Inflammatory macrophage treated with lipopolysaccharide for 4 hours (primary cell): Measurements from ENCODE around the gene GRAP.

ENCODE experiments used
- DNase-seq: peaks from one replicate; pipeline ENCODE4 v3.0.0-alpha.2; 2020

GRAP gene

DNA sequence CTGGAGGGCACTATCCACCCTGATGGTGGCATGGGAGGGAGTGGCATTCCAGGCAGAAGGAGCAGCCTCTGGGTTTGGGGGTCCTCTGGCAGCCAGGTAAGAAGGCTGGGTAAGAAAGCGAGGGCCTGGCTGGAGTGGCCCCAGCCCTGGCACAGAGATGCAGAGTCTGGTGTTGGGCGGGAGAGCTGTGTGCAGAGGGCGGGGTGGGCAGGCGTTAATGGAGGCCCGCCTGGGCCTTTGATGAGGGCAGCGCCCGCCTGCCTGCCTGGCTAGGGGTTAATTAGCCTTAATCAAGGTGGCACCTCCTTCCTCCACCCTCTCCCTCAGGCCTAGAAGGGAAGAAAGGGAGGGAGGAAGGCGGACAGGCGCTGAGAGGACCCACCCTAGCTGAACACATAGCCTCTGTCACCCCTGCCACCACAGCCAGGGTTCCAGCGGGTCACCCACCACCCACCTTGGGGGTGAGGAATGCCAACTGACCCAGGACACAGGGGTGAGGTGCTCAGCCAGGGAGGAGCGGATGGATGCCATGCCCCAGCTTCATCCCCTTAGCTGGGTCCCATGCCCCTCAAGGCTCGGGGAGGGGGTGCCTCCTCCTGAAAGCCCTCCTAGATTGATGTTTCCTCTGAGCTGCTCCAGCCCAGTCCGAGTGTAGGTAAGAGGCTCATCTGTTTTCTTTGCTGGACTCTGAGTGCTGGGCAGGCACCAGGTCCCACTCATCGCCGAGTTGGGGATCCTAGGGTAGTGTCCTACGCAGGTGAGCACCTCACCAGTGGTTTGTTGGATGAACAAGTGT lies 28.8 kb downstream of the GRAP start:
- no peak for DNase-seq

DNA sequence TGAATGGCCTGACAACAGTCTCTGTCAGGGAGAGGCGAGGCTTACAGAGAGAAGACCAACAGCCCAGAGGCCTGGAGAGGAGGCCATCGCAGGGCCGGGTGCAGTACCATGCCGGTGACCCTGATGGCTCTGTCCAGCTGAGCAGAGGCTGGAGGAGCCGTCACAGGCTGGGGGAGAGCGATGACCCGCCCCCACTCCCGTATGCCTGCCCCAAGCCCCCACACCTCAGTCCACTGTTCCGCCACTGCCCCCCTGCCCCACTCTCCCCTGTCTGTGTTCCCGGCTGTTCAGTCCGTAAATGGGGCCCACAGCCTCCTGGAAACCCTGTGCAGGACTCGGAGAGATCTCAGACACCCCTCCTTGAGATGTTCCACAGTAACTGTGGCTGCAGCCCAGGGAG lies 29.4 kb downstream of the GRAP start:
- no peak for DNase-seq

DNA sequence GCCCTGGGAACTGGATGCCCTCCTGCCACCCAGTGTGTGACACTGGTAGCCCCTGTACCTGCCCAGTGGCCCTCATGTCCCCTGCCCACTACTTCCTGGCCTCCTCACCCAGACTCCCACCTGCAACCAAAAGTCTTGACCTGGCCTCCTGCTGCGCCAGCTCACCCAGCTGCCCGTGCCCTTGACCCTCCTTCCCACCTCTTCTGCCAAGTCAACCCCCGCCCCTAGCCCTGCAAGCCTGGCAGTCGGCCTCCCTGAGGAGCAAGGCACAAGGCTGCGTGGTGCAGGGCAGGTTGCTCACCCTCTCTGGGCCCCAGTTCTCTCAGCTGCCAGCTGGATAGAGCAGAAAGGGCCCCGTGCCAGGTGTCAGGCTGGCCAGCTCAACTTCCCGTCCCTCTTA lies 29.9 kb downstream of the GRAP start:
- DNase-seq = no peak

DNA sequence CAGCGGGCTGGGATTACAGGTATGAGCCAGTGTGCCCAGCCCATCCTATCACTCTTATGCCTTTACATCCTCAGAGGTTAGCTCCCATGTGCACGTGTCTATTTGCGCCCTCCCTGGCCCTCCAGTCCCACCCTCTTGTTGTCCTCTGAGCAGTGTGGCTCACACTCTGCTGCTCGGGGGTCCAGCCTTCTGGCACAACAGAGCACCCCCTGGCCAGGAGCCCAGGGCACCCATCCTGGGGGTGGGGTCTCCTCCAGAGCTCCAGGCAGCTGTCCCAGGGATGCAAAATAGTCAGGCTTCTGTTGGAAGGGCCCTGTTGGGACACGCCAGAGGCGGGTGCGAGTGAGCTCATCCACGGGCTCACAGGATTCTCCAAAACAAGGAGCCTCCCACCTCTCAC lies 30.5 kb downstream of the GRAP start:
- no peak for DNase-seq

DNA sequence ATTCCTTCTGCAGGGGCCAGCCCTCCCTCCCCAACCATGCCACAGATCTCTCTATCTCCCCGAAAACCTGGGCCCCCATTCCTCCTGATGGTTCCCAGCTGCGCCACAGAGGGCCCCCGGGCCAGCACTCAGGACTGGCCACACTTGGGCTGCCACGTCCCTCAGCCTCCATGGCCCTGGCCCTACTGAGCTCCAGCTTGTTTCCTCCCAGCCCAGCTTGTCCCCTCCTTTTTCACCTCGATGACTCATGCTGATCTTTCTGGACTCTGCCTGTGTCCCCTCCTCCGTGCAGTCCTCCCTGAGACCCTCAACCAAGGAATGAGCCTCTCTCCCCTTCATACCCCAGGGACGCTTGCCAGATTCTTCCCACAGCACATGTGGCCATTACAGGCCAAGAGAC lies 31.3 kb downstream of the GRAP start:
- DNase-seq = no peak

DNA sequence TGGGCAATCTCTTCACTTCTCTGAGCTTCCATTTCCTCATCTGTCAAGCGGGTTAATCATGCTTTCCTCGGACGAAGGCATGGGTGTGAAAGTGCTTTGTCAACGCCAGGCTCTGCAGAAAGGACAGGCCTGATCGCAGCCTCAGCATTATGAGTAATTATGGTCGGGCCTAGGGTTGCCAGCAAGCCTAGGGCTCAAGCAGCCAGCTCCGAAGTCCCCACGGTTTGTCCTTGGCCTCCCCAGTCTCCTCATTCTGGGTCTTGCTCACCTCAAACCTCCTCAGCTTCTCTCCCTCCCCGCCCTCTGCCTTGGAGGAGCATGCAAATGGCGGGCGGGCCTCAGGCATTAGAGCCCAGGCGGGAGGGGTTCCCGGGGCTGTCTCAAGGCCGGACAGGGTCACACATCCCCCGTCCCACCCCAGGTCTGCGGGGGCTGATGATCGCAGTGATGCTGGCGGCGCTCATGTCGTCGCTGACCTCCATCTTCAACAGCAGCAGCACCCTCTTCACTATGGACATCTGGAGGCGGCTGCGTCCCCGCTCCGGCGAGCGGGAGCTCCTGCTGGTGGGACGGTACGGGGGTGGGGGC lies 32.0 kb downstream of the GRAP start:
- DNase-seq = no peak

DNA sequence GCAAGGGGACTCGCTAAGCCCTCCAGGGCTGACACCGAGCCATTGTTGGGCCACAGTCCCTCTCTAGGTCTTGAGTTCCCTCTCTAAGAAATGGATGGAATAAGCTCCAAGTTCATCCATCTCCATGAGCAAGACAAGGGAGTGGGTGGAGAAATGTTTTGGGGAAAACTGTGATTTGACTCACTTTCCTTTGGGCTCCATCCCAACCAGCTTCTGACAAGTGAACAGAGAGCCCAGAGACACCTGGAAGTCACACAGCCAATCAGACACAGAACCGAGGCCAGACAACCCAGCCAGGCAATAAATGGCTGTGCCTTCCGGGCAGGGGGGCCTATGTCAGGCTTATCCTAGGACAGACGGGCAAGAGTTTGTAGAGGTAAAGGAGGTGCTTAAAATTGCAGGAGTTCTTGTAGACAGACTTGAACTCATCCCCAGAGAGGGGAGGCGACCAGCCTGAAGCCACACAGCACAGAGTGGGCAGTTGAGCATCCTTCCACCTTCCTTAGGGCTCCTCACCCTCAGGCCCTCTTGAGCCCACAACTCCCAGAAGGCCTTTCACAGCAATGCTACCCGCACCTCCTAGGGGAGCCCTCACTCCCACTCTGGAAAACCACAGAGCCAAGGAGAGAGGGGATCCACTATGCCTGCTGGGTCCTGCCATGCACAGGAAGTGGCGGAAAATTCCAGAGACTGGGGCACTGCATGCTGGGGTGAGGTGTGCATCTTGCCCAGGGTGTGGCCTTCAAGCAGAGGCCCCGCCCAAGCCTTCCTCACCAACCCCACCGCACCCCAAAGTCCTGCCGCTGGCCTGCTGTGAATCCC lies 32.7 kb downstream of the GRAP start:
- no peak for DNase-seq

DNA sequence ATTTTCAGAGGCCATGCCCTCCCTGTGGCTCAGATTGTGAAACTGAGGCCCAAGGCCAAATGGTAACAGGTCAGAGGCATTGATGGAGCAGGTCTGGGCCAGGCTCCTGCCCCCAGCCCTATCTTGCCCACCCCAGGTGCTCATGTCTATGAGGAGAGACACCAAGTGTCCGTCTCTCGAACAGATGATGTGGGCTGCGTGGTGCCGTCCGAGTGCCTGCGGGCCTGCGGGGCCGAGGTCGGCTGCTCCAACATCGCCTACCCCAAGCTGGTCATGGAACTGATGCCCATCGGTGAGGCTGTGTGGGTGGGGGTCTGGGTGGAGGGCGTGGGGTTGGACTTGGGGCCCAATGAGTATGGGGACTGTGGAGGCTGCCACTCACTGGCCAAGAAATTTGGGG lies 33.5 kb downstream of the GRAP start:
- DNase-seq = no peak

DNA sequence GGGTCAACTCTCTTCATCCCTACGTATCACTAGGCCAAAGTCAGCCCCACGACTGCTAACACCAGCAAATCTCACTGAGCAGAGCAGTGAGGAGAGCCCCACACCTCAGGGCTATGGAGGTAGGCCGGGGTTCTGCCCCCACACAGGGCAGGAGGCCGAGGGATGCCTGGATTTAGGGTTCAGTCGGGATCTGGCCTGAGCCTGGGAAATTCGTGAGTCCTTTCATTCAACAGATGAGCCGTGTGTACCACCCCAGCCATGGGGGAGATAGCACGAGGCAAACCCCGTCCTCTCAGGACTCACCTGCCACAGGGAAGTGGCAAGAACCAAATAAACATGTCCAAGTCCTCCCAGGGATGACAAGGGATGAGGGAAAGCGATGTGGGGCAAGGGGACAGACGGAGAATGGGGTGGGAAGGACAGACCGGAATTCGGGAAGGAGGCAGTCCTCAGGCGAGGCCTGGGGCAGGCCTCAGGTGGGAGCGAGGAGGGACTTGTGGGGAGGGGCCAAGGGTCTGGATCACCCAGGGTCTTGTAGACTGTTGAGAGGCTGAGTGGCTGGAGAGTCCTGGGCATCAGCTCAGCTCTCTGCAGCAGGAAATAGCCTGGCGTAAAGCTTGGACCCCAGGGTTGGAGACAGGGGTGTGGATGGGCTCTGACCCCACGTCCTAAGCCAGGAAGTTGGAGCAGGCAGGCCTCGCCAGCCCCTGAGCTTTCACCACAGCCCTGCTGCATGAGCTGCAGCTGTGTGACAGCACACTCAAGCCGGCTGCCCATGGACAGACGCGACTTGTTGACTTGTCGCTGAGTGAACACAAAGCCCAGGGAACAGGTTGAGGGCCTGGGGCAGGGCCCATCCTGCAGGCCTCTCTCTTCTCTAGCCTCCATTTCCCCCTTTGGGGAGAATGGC lies 34.3 kb downstream of the GRAP start:
- DNase-seq = no peak

DNA sequence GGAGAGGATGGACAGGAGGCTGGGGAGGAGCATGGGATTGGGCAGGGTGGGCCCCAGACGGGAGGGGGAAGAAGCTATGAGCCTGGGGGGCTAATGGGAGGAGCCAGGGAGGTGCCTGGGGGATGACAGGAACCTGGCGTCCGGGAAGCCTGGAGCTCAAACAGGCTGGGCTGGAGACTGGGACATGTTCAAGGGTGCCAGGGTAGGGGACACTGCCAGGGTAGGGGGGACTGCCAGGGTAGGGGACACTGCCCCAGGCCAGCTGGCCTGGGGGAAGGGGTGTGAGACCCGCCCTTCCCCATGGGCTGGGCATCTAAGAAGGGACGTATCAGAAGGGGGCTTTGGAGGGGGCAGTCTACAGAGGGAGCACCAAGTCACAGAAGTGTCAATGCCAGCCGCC lies 35.2 kb downstream of the GRAP start:
- no peak for DNase-seq

DNA sequence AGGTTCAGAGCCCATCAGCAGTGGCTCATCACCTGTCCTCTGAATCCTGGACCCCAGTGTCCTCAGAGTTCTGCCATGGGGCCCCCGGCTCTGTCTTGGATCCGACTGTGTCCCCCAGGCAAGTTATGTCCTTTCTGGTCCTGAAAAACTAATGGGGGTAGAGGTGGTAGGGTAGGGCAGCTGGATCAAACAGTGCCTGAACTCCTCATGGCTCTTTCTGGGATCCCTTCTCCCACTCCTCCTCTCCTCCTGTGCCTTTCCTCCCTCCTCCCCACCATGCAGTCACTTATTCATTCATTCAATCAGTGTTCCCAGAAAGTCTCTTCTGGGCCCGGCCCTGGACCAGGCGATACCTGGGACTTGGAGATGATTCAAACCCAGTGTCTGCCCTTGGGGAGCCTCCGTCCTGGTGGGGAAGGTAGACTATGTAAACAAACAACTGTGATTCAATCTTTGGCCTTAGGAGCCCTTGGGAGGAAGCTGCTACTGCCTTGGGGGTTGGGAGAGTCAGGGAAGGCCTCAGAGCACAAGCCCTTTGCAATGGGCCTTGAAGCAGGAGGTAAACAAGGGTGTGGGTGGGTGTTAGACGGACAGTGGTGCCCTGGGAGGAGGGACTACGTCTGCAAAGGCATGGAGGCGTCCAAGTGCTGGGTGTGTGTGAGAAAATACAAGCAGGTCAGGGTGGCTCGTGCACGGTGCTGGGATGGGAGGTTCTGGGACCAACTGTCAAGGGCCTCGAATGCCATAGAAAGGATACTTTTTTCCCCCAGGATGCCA lies 35.8 kb downstream of the GRAP start:
- no peak for DNase-seq

DNA sequence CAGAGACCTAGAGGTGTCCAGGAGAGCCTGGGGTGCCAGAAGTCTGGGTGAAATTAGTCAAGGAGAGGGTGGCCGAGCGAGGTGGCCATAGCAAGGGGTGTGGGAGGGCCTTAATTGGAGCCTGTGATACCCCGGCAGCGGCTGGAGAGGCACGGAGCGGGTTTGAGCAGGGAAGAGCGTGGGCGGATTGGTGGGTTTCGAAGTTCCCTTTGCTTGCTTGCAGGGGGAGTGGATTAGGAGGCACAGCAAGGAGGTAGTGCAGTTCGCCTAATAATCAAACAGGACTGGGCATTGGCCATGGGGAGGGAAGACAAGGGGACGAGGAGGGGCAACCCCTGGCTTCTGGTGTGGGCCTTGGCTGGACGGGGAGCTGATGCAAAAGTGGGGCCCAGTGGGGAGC lies 36.8 kb downstream of the GRAP start:
- DNase-seq = no peak

DNA sequence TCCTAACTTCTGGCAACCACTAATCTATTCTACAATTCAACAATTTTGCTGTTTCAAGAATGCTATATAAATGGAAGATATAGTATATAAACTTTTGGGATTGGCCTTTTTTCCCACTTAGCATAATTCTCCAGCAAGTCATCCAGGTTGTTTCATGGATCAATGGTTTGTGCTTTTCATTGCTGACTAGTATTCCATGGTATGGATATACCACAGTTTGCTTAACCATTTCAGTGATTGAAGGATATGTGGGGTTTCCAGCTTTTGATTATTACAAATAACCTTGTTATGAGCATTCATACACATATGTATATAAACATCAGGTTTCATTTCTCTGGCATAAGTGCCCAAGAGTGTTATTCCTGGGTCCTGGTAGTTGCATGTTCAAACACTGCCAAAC lies 40.1 kb downstream of the GRAP start:
- DNase-seq = no peak

DNA sequence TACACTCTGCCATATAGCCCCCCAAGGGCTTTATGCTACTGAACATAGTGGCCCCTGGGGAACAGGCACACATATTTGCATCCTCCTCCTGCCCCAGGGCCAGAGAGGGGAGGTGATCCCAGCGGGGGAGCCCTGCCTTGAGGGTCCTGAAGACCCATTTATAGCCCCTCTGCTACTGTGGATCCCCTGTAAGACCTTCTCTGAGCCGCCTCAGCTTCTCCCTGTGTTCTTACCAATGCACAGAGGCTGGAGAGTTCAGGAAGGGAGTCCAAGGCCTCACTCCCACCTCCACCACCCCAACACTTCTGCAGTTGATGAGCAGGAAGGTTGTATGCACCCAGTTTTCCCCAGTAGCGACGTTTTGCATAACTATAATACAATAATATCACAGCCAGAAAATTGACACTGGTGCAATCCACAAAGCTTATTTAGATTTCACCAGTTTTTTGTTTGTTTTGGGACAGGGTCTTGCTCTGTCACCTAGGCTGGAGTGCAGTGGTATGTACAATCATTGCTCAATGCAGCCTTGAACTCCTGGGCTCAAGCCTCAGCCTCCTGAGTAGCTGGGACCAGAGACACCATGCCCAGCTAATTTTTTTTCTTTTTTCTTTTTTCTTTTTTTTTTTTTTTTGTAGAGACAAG lies 40.8 kb downstream of the GRAP start:
- DNase-seq = no peak

DNA sequence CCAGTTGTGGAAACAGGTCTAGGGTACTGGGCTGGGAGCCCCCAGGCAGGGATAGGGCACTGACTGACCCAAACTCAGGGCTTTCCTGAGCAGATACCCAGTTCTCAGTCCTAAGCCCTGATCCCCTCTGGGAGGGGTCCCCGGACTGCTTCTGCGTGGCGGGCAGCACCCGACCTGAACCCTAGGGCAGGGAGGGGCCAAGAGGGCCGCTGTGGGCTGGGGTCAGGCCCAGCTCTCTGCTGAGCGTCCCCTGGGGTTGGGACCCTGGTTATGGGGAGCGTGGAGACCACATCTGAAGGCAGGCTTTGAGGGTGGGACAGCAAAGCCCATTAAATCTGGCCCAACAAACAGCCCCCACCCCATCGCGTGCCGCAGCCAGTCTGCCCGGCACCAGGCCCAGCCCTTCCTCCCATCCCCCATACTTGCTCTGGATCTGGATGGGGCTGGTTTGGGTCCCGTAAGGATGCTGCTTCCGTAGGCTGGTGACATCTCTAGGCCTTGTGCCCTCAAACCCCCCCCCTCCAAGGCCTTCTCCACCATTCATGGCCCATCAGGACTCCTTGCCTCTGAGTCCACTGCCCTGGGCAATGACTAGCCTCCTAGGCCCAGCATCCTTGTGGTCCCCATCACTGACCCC lies 41.5 kb downstream of the GRAP start:
- DNase-seq = no peak

DNA sequence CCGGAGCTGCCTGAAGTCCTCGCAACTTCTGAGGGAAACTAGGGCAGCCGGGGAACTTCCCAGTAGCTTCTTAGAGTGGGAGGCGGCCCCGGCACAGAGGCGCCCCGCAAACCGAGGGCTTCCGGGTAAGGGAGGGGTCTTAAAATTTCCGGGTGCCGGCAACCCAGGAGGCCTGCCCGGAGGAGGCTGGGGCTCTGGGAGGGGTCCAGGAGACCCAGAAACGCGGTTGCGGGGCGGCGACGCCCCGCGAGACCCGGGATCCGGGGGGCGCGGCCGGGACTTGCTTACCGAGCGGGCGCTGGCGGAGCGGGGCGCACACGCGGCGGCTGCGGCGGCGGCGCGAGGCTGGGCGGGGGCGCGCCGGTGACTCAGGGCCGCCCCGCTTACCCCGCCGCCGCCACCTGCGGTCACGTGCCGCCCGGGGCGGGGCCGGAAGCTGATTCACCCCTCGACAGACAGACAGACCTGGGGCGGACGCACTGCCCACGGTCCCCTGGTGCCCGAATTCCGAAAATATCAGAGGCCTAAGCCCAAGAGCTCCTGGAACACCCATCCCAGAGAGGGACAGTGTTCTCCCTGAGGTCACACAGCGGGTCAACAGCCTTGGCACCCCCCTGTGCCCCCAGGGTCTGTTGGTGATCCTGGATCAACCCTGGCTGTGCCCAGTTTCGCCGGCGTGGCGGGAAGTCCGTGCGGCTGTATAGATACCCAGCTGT lies 42.2 kb downstream of the GRAP start, which contains the start of gene FAM83G:
TSS of gene FAM83G (minus strand) at position 344 of the 716 bp plus-strand sequence. CDS start 723 bp downstream, outside the sequence.
- peak; percentile 51 for DNase-seq

DNA sequence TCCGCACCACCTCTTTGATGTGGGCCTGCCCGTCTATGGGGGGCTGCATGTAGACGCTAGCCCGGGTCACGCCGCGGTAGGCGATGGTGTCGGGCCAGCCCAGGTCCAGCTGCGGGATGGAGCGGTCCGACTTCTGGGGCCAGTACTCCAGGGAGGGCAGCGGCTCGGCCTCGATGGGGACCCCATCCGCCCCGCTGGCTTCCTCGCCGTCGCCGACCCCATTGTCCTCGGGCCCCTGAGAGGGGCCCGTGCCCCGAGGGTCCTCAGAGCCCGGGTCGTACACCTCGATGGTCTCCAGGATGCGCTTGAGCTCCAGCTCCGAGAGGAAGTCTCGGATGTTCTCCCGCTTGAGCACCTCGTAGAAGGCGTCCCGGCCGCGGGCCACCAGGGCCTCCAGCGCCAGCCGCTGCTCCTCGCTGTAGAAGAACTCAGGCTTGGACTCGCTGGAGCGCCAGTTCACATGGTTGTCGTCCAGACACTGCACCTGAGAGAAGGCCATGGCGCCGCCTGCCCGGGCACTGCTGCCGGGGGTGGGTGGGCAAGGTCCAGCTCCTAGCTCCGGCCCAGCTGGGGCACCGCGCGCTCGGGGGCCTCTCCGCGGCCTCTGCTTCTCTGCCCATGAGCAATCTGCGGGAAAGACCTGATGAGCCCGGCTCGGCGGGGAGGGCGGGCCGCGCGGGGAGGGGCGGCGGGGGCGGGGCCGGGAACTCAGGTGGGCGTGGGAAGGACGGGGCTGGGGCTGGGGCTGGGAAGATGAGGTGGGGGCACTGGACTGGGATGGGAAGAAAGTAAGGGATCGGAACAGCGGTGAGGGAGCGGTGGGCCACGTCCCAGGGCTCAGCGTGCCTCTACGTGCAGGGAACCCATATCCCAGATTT lies 43.0 kb downstream of the GRAP start:
- DNase-seq = peak; percentile 9

DNA sequence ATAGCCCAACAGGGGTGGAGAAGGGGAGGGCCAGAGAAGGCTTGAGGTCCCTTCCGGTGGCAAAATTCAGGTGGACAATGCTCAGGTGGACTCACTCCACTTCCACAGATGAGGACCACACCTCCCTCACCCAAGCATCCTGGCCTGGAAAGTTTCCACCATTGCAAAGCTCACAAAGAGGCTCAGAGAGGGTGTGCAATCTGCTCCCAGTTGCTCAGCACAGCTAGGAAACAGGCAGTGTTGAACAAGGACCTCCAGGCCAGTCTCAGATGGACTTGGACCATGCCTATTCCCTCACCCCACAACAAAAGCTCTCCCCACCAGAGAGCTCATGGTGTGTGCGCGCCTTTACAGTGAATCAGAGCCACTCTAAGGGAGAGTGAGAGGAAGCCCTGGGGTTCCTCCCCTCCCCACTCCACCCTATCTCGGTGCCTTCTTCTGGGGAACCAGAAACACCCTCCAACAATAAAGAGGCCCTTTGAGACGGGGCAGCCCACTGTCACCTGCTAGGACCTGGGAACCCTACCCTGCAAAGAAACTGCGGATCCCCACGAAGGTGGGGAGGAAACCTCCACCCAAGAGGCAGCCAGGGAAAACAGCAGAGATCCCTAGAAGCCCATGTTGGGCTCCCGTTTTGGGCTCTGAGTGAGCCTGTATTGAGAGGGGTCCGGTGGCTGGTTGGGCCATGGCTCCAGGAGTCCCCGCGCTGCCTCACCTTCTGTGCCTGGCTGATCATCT lies 43.8 kb downstream of the GRAP start:
- no peak for DNase-seq
